Transverse colon (tissue), 4 donors: ENCODE measurements around the gene TTC39C. TPM values are rescaled to one million over a fixed set of nuclear protein-coding genes. Genes with fewer than 3 reads are reported as not detected.

ENCODE experiments used
- DNase-seq: peaks from one replicate; pipeline ENCODE4 v3.0.0-alpha.2; 2019
- H3K27ac ChIP-seq, 4 donors: fragments of 200-600 bp; sonication (generic); 2 replicates each; pipeline ENCODE4 v1.5.1; 2016 to 2018; ENCODE audit warnings: inconsistent platforms in 4 of 4
- H3K27me3 ChIP-seq: fragments of 200-600 bp; sonication (generic); 2 replicates; pipeline ENCODE4 v1.5.1; 2017; ENCODE audit warnings: inconsistent platforms
- H3K36me3 ChIP-seq, 4 donors: fragments of 200-600 bp; sonication (generic); 2 replicates each; pipeline ENCODE4 v1.5.1; 2017 to 2019; ENCODE audit warnings: inconsistent platforms in 4 of 4
- H3K4me1 ChIP-seq, 4 donors: fragments of 200-600 bp; sonication (generic); 2 replicates each; pipeline ENCODE4 v1.5.1; 2017 to 2020; ENCODE audit warnings: inconsistent platforms in 4 of 4
- H3K4me3 ChIP-seq, 4 donors: fragments of 200-600 bp; sonication (generic); 1 replicate in 1 of 4; 2 replicates in 3 of 4; pipeline versions ENCODE4 v1.5.1 to v1.6.1; 2017 to 2019; ENCODE audit warnings: inconsistent platforms in 4 of 4
- H3K9me3 ChIP-seq, 2 donors: fragments of 200-600 bp; sonication (generic); 2 replicates each; pipeline ENCODE4 v1.5.1; 2017 to 2019; ENCODE audit warnings: inconsistent platforms in 2 of 2
- CTCF ChIP-seq, 5 experiments: fragments of 200-600 bp in 3 of 5; fragments of 450-650 bp in 2 of 5; sonication (generic) in 3 of 5; IDR thresholded peaks; 1 replicate in 2 of 5; 2 replicates in 3 of 5; pipeline ENCODE4 v1.5.1; 2016 to 2017; ENCODE audit warnings: antibody characterized with exemption in 5 of 5, inconsistent platforms in 3 of 5, mild to moderate bottlenecking in 2 of 5, moderate library complexity in 1 of 5
- EP300 ChIP-seq: sonication (generic); formaldehyde crosslinking; IDR thresholded peaks from one replicate; pipeline ENCODE4 v1.6.1; 2017; ENCODE audit warnings: antibody characterized with exemption, low read depth
- POLR2A ChIP-seq: fragments of 450-650 bp; IDR thresholded peaks from one replicate; pipeline ENCODE4 v1.6.1; 2016; ENCODE audit warnings: antibody characterized with exemption, mild to moderate bottlenecking, moderate library complexity
- POLR2AphosphoS5 ChIP-seq, 3 donors: sonication (generic); formaldehyde crosslinking; IDR thresholded peaks; one replicate each; pipeline ENCODE4 v1.6.1; 2016; ENCODE audit warnings: antibody characterized with exemption in 3 of 3
- WGBS, 2 donors: methylation state at CpG; one replicate each; pipeline ENCODE4 v1.1.5; 2018; ENCODE audit warnings: low coverage in 1 of 2; 5-methylcytosine and 5-hydroxymethylcytosine counted together
- in situ Hi-C, 4 donors: fragments of 200-750 bp; cut with MboI; loops; one replicate each; pipeline versions ENCODE4 v1.15.0 to v1.15.1; 2017; ENCODE audit warnings: low sequenced_read_pairs in 3 of 4, low pct_ligation_motif_present in 1 of 4, low pct_unique_long_range_greater_than_20kb in 1 of 4
- intact Hi-C: fragments of 100-400 bp; cut with DNase I; formaldehyde crosslinking; loops from one replicate; pipeline ENCODE4 v1.15.1; 2023; ENCODE audit warnings: low total_unique reads
- total RNA-seq, 4 donors: library from RNA; depleted of rRNA; stranded (reverse); fragments of >200 nt; gene quantifications; one replicate each; pipeline ENCODE4 v1.1.0, GENCODE V29; 2016

The TTC39C gene
- total RNA-seq, 4 donors from 2014 or later: 4.8 to 18.4 (median 7.4) TPM

- no peaks in the 10 kb centered on the region for H3K9me3 ChIP-seq
- no peak for DNase-seq
- in situ Hi-C loops: no loop called here
- H3K4me3 ChIP-seq: no peak overlapping the region
- no peak for TF ChIP-seq EP300
- TF ChIP-seq POLR2A: no peak
- no peak for TF ChIP-seq CTCF (IDR thresholded peaks at IDR 0.05)
- peaks cover 0 to 17% (median 7%) of the 10 kb centered on the region in 4 donors for H3K36me3 ChIP-seq
- 91 to 98% methylated on average over 5 of the region's 5 CpGs for WGBS, 2 donors
- no peaks in the 10 kb centered on the region for H3K27me3 ChIP-seq
- no peaks in the 10 kb centered on the region for H3K4me1 ChIP-seq
- intact Hi-C loops: no loop called here
- H3K27ac ChIP-seq: no peak overlapping the region
Observed at GRCh38 chr18:24160086-24160485, 145.5 kb downstream of the TTC39C start.

- in situ Hi-C loops: no loop called here
- Histone ChIP-seq H3K4me3 (no peak overlapping the region), H3K9me3 (no peaks in the 10 kb centered on the region), H3K36me3 (peaks cover 0 to 21% (median 9%) of the 10 kb centered on the region in 4 donors), H3K27ac (no peak overlapping the region), H3K27me3 (no peaks in the 10 kb centered on the region), H3K4me1 (no peaks in the 10 kb centered on the region)
- intact Hi-C loops: no loop called here
- DNase-seq: no peak
- TF ChIP-seq EP300: no peak
- no peak for TF ChIP-seq CTCF (IDR thresholded peaks at IDR 0.05)
- no peak for TF ChIP-seq POLR2A
- no peak for TF ChIP-seq POLR2AphosphoS5 (IDR thresholded peaks at IDR 0.05)
- 49 to 50% methylated on average over 2 of the region's 2 CpGs for WGBS, 2 donors
Observed at GRCh38 chr18:24161304-24161703, 146.8 kb downstream of the TTC39C start.

- in situ Hi-C loops: no loop called here
- WGBS, 2 donors: 93 to 94% methylated on average over 5 to 7 of the region's 7 CpGs
- Histone ChIP-seq H3K9me3 (no peaks in the 10 kb centered on the region), H3K36me3 (peaks cover 0 to 31% (median 0%) of the 10 kb centered on the region in 4 donors), H3K27me3 (no peaks in the 10 kb centered on the region), H3K4me1 (no peaks in the 10 kb centered on the region), H3K27ac (no peak overlapping the region), H3K4me3 (no peak overlapping the region)
- intact Hi-C loops: no loop called here
- DNase-seq: no peak
- TF ChIP-seq POLR2AphosphoS5 (IDR thresholded peaks at IDR 0.05) (no peak), EP300 (no peak), POLR2A (no peak), CTCF (IDR thresholded peaks at IDR 0.05) (no peak)
Observed at GRCh38 chr18:24168496-24168895, 153.9 kb downstream of the TTC39C start.

GRCh38 chr18:24170360-24170759 is 155.8 kb downstream of the TTC39C start:
- H3K36me3 ChIP-seq: peaks cover 0 to 24% (median 2%) of the 10 kb centered on the region in 4 donors
- no peak for TF ChIP-seq POLR2AphosphoS5 (IDR thresholded peaks at IDR 0.05)
- no peak for TF ChIP-seq POLR2A
- no peak for TF ChIP-seq CTCF (IDR thresholded peaks at IDR 0.05)
- no peak for TF ChIP-seq EP300
- H3K27me3 ChIP-seq: no peaks in the 10 kb centered on the region
- in situ Hi-C loops: no loop called here
- H3K4me3 ChIP-seq: no peak overlapping the region
- no peak for DNase-seq
- WGBS, 2 donors: 78 to 87% methylated on average over 3 to 8 of the region's 8 CpGs
- H3K9me3 ChIP-seq: no peaks in the 10 kb centered on the region
- intact Hi-C loops: loop anchor here (10.0 kb wide), 1 partner anchor 104 kb away; no protein-coding TSS in a partner anchor
- H3K27ac ChIP-seq: no peak overlapping the region
- no peaks in the 10 kb centered on the region for H3K4me1 ChIP-seq
